Urothelium cell line (cell line): Measurements from ENCODE around the gene PRM1.
"Not testable (repeated sequence)": the region's sequence is repeated elsewhere in the genome, so short reads cannot be mapped to it uniquely, and the experiment has no call there.

Experiments used
- DNase-seq: peaks from one replicate; pipeline ENCODE4 v3.0.0; 2011; ENCODE audit warnings: low spot score, mixed read lengths
- FAIRE-seq: peaks from 2 replicates; lab custom pipeline; 2011; peaks lifted over from hg19 to GRCh38; lab: Jason Lieb, UNC

PRM1 gene

GRCh38 chr16:11314309-11314894, 33.3 kb upstream of the PRM1 start:
- FAIRE-seq (no peak), DNase-seq (no peak)

DNA sequence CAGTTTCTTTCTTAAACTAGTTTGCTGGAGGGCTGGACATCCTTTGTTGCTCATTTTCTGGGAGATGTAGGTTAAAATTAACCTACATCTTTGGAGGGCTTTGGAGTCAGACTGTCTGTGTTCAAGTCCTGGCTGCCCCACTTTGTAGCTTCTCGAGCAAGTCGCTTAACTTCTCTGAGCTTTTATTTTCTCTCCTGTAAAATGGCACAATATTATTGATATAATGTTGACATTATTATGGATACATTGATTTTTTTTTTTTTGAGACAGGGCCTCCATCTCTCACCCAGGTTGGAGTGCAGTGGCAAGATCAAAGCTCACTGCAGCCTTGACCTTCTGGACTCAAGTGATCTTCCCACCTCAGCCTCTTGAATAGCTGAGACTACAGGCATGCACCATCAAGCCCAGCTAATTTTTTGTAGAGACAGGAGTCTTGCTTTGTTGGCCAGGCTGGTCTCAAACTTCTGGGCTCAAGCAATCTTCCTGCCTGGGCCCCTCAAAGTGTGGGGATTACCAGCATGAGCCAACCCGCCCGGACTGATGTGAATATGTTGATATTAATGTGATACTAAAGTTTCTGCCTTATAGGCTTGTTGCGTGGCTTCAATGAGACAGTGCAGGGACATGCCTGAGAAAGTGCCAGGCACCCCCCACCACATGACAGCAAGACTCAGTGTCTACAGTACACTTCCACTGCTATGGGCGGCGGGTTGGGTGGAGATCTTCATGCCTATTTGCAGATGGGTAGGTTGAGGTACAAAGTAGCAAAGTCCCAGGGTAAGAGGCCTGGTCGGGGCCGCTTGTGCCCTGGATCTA, 32.6 kb upstream of the PRM1 start:
- FAIRE-seq (no peak), DNase-seq (no peak)

DNA sequence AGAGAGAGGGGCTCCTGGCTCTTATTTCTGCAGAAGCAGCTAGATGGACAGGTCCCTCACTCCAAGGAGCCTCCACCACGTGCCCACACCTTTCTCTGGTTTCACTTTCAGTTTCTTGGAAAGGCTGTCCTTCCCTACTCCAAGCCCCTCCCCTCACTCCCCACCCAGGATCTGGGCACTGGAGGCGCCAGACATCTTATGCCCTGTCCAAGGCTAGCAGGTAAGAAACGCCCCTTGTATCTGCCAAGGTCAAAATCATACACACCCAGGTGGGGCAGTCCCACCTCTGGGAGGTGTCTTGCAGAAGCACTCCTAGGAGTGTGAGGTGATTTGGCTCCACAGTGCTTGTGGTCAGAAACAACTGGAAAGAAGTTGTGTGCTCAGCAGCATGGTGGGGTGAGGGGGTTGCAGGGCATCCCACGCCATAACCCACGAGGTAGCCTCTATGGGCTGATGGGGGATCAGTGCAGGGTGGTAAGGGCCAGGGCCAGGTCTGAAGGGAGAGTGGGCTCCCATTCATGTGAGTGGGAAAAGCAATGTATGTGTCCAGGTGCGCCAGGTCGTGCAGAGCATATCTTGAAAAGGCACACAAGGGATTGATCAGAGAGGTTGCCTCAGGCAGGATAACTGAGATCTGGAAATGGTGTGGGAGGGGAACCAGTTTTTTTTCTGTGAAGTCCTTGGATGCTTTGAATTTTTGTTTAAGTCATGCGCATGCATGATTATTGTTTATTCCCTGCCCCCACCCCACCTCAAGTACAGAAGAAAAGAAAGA, 31.8 kb upstream of the PRM1 start:
- no peak for FAIRE-seq
- peak; percentile 57 for DNase-seq

- DNase-seq, result no peak
- no peak for FAIRE-seq
Measured at GRCh38 chr16:11310997-11311561, 29.9 kb upstream of the PRM1 start.

GRCh38 chr16:11310634-11310977, 29.5 kb upstream of the PRM1 start:
- DNase-seq (no peak), FAIRE-seq (no peak)

DNA sequence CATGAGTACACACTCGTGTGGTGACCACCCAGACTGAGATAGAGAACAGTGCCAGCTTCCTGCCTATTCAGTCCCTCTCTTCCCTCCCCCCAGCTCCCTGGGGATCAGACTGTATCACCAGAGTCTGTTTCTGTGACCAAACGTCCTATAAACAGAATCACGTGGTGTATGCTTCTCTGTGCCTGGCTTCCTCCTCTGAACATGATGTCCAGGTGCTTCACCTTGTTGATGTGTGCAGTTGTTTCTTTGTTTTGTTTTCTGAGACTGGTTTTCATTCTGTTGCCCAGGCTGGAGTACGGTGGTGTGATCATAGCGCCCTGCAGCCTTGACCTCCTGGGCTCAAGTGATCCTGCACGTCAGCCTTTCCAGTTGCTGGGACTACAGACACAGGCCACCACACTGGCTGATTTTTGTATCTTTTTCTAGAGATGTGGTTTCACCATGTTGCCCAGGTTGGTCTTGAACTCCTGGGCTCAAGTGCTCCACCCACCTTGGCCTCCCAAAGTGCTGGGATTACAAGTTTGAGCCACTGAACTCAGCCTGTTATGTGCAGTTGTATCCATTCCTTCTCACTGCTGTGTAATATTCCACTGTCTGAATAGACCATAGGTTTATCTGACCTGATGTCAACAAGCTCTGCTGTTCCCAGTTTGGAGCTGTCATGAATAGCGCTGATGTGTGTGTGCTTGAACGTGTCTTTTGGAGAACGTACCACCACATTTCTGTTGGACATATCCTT, 28.9 kb upstream of the PRM1 start:
- FAIRE-seq (no peak), DNase-seq (peak; percentile 40)

GRCh38 chr16:11308493-11309283, 27.6 kb upstream of the PRM1 start:
- DNase-seq (peak; percentile 58), FAIRE-seq (no peak)

DNA sequence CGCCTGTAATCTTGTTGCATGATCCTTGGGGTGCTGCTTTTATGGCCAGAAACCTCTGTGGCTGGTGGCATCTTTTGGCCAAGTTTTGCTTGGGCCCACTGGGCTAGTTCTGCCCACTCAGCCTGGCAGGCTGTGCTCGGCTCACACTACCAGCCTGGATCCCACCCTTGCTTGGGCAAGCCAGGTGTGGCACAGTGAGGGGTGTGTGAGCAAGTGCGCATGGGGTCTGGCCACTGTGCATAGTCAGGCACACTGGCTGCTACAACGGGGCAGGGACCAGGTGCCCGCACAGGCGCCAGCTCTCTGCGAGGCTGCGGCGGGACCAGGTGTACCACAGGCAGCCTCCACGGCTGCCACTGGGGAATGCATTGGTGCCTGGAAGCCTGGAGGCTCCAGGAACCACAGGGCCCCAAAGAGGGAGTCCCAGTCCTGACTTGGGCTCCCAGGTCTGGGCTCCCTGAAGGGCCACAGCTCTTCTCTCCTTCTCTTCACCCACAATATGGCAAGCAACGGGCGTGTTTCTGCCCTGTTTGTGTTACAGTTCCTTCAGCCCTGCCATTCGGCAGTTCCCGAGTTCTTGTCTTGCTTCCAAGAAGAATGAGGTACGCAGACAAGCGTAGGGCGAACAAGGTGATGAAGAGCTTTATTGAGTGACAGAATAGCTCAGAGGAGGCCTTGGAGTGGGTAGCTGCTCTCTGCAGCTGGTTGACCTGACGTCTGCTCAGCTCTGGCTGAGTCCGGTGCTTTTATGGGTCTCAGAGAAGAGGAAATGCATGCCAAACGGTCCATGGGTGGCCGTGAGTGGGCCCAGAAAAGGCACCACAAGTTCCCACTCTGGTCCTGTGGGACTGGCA, 26.7 kb upstream of the PRM1 start:
- DNase-seq (no peak), FAIRE-seq (no peak)

GRCh38 chr16:11306997-11307638, 26.0 kb upstream of the PRM1 start:
- FAIRE-seq (no peak), DNase-seq (no peak)

DNA sequence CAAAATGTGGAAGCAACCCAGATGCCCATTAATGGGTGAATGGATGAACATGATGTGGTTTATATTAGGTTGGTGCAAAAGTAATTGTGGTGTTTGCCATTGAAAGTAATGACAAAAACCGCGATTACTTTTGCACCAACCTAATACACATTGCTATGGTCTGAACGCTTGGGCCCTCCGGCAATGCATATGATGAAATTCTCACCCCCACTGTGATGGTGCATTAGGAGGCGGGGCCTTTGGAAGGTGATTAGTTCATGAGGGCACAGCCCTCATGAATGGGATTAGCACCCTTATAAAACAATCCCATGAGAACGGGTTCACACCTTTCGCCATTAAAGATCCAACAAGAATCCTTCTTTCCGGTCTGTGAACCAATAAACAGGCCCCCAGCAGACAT, 25.3 kb upstream of the PRM1 start:
- FAIRE-seq (no peak), DNase-seq (no peak)

GRCh38 chr16:11303405-11304138, 22.4 kb upstream of the PRM1 start:
- peak; percentile 53 for DNase-seq
- no peak for FAIRE-seq

- DNase-seq (no peak), FAIRE-seq (no peak)
Measured at GRCh38 chr16:11302977-11303376, 21.8 kb upstream of the PRM1 start.

DNA sequence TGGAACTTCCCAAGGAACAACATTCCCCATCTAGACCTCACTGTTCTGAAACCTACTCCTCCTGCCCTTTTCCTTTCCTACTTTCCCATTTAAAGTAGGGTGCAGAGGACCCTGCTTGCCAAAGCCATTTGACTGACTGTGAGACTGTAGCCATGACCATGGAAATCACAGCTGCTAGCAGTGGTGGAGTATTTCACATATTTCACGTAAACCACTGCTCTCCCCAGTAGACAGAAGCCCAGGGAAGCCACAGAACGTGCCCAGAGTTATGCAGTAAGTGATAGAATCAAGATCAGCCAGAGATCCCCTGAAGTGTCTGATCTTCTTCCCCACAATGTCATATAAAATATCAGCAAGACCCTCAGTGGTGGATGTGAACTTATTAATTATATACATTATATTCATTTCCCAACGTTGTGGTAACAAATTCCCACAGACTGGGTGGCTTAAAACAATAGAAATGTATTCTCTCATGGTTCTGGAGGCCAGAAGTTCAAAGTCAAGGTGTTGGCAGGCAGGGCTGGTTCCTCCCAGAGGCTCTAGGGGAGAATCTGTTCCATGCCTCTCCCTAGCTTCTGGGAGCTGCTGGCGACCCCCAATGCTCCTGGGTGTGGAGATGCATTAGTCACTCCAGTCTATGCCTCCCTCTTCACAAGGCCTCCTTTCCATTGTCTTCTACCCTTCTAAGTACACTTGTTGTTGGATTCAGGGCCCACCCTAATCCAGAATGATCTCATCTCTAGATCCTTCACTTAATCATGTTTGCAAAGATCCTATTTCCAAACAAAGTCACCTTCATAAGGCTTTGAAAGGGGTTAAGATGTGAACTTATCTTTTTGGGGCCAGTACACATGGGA, 20.7 kb upstream of the PRM1 start:
- FAIRE-seq (no peak), DNase-seq (no peak)

GRCh38 chr16:11300560-11300892, 19.4 kb upstream of the PRM1 start:
- FAIRE-seq (no peak), DNase-seq (no peak)

DNA sequence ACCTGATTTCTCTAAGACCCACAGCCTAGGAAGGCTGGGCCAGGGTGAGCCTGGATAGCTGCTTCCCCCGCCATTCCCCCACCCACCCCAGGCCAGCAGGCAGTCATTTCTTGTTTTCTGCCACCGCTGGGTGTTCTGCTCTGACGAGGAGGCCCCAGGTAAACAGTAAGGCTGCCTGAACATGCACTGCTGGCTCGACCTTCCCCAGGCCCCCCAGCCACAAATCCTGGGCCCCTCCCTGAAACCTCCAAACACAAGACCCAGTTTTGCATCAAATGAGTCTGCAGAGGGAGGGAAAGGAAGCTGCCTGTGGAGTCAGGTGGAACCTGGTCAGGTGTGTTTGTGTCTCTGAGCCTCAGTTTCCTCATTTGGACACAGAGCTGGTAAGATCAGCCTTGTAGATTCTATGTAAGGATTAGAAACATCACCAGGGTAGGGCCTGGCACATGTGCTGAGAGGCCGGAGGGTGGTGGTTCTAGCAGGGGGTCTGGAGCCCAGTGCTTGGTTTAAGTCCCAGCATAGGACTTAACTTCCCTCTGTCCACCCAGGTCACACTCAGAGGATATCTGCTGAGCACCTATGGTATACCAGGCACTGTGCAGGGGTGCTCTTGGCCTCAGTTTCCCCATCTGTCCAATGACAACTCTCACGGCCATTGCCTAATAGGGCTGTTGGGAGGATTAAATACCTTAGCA, 18.9 kb upstream of the PRM1 start:
- no peak for DNase-seq
- no peak for FAIRE-seq

GRCh38 chr16:11298950-11299547, 17.9 kb upstream of the PRM1 start:
- not testable (repeated sequence) for FAIRE-seq

More at GRCh38 chr16:11298950-11299547, 17.9 kb upstream of the PRM1 start:
- not testable (repeated sequence) for DNase-seq
